OCI-LY1 (cell line): ENCODE data around the gene PCDHGA9.

Experiments used
- CTCF ChIP-seq: fragments of 200-600 bp; sonication (generic), shearing (Covaris generic); IDR thresholded peaks from 2 replicates; pipeline ENCODE4 v1.5.1; 2017; ENCODE audit warnings: mild to moderate bottlenecking, antibody characterized with exemption, low read length, moderate library complexity, mixed read lengths
- EZH2 ChIP-seq: fragments of 200-600 bp; sonication (generic), shearing (Covaris generic); IDR thresholded peaks from 2 replicates; pipeline ENCODE4 v1.8.0; 2017; ENCODE audit warnings: borderline replicate concordance, mixed run types, mild to moderate bottlenecking, antibody characterized with exemption, low read length, moderate library complexity, mixed read lengths

GRCh38 chr5:141371572-141372475 lies 30.8 kb upstream of the PCDHGA9 start:
- TF ChIP-seq CTCF (no peak), EZH2 (no peak)
